ENCODE measurements around the gene ZBTB6.
A peak's percentile ranks its signal among the peaks of the same experiment; 100 is the strongest.

Gene ZBTB6, protein sequence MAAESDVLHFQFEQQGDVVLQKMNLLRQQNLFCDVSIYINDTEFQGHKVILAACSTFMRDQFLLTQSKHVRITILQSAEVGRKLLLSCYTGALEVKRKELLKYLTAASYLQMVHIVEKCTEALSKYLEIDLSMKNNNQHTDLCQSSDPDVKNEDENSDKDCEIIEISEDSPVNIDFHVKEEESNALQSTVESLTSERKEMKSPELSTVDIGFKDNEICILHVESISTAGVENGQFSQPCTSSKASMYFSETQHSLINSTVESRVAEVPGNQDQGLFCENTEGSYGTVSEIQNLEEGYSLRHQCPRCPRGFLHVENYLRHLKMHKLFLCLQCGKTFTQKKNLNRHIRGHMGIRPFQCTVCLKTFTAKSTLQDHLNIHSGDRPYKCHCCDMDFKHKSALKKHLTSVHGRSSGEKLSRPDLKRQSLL

DNA sequence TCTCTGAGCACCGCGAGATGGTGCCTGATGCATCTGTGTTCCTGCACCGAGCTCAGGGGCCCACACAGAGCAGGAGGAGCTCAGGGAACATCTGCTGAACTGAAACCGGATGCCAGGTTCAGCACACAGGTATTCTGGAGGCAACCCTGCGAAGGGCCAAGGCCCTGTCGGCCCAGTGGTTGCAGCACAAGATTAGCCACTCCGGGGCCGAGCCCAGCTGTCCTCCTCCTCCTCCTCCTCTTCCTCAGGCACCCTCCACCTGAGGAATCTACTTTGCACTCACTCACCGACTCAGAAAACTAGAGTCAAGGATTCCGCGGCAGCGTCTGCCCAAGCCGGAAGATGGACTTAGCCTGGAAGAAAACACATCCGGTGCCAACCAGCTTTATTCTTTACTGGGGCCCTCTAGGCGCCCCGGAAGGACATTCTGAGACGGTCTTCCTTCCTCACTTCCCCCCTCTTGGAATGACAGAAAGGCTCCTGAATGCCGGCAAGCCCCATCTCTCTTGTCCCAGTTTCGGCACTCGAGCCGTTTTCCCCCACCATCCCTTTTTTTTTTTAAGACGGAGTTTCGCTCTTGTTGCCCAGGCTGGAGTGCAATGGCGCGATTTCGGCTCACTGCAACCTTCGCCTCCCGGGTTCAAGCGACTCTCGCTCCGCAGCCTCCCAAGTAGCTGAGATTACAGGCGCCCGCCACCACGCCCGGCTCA lies at the start of gene ZBTB6:
Gene ZBTB6 (minus strand): TSS at position 360 of the 710 bp plus-strand sequence. CDS start 1,251 bp downstream, outside the sequence.
- peak; percentile 74 for DNase-seq (ENCODE audit: low read depth, low spot score)

DNA sequence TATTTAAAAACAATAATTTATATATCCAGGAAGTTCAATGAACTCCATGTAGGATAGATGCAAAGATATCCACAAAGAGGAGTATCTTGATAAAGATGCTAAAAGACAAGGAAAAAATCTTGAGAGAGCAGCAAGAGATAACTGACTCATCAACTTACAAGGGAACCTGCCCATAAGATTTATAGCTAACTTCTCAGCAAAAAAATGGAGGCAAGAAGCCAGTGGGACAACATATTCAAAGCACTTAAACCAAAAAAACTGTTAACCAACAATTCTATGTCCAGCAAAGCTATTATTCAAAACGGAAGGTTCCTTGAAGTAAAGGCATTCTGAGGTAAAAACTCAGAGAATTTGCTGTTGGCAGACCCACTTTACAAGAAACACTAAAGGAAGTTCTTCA lies 48.0 kb upstream of the ZBTB6 start:
- no peak for DNase-seq (ENCODE audit: low read depth, low spot score)

DNA sequence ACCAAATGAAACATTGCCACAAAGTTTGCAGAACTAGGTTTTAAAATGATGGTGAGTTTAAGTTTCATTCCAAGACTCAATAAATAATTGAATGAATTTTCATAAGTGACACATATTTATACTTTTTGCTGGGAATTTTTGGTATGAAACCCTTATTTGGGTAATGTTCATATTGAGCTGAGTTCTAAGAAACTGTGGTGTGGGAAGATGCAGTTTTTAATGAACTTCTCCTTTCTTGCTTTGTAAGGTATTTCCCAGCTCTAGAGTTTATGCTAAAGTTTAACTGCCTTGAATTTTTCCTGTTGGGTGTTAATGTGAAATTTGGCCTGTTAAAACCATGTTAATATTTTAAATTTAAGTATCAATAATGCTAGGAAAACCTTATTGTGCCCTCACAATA lies 42.8 kb upstream of the ZBTB6 start:
- no peak for DNase-seq (ENCODE audit: low read depth, low spot score)

DNA sequence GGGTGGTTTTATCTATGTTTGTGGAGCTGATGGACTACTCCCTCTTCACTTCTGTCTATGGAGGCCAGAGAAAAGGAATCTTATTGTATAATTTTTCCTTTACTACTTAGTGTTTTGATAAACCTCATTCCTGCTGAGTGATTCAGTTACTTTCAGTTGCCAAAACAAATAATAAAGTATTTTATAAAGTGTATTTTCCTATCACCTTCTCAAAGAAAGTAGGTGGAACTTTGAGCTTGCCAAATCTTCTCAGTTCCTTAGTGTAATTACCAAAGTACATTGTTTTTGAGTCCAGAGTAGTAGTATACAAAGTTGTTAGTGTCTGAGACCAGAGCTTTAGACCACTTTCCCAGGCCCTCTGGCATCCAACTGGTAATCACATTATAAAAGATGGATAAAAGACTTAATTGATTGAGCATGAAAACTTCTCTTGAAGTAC lies 41.1 kb upstream of the ZBTB6 start:
- no peak for DNase-seq (ENCODE audit: low read depth, low spot score)

DNA sequence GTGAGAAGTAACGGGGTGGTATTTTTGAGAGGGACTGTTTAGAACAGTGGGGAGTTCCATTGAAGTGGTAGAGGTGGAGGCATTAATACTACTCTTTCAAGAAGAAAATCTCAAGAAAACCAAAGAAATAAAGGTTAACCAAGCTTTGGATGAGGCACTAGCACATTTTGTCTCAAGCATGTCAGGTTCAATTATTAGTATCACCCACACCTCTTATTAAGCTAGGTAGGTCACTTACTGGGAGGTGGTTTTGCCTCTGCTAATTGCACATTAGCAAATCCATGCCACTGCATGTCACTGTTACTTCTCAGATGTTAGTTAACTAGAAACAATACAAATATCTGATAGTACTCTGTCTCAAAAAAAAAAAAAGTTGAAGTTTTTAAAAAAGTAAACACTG lies 37.9 kb upstream of the ZBTB6 start:
- no peak for DNase-seq (ENCODE audit: low read depth, low spot score)

DNA sequence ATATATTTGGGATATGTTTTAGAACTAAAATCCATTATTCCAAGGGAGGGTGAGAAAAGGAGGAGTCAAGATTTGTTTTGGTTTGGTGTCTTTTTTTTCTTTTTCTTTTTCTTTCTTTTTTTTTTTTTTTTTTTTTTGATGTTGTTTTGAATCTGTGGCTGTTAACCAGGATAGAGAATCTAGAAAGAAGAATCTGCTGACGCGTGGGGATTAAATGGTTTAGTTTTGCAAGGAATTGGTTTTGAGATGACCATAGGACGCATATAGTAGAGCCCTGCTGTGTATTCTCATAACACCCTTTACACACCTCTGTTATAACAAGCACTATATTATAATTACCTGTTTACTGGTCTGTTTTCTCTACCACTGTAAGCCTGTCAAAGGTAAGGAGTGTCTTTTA lies 37.1 kb upstream of the ZBTB6 start:
- no peak for DNase-seq (ENCODE audit: low read depth, low spot score)

DNA sequence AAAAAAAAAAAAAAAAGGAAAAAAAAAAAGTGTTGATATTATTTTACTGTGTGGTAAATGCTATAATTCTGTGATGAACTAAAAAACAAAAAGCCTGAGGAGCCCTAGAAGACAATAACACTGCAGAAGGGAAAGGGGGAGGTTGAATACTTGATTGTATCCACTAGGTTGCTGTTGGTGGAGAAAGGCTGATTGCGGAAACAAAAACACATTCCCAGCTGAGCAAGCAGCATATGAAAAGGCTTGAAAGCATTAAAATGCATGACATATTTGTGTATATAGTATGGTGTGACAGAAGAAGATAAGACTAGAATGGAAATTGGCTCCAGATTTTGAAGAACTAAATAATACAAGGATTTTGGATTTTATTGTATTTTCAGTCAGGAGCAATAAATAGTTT lies 36.6 kb upstream of the ZBTB6 start:
- DNase-seq (ENCODE audit: low read depth, low spot score) = no peak

DNA sequence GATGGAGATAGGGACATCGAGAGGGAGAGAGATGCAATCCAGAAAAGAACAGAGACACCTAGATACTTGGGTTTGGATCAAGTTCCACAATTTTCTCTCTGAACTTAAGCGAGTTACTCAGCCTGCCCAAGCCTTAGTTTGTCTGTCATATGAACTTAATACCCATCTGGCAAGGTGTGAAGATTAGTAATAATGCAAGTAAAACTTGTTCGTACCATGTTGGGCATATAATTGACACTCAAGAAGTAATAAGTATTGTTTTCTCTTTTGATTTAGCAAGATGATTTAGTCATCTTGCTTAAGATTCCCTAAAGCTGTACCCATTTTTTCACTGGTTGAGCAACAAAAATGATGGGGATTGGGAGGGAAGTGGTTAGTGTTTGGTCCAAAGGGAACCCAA lies 35.2 kb upstream of the ZBTB6 start:
- DNase-seq (ENCODE audit: low read depth, low spot score) = no peak

DNA sequence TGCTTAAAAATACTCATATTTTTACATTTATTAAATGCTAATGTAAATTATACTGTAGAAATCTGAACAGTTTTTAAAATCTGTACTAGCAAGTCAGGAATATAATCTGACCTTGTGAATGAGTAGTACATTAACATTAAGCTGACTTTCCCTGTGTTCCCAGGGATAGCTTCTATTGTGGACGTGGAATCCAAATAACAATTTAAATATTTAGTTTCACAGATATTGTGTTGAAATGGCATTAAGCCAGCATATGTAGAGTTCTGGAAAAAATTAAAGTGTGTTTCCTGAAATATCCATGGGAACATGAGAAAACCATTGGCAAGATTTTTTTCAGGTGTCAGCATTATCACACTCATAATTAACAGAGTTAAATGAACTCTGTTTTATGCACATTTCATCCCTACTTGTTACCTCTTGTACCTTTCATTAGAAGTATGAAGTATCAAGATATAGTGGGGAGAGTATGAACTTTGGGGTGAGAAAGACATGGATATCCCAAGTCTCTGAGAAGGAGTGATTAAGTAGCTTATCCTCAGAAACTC lies 33.4 kb upstream of the ZBTB6 start:
- no peak for DNase-seq (ENCODE audit: low read depth, low spot score)

DNA sequence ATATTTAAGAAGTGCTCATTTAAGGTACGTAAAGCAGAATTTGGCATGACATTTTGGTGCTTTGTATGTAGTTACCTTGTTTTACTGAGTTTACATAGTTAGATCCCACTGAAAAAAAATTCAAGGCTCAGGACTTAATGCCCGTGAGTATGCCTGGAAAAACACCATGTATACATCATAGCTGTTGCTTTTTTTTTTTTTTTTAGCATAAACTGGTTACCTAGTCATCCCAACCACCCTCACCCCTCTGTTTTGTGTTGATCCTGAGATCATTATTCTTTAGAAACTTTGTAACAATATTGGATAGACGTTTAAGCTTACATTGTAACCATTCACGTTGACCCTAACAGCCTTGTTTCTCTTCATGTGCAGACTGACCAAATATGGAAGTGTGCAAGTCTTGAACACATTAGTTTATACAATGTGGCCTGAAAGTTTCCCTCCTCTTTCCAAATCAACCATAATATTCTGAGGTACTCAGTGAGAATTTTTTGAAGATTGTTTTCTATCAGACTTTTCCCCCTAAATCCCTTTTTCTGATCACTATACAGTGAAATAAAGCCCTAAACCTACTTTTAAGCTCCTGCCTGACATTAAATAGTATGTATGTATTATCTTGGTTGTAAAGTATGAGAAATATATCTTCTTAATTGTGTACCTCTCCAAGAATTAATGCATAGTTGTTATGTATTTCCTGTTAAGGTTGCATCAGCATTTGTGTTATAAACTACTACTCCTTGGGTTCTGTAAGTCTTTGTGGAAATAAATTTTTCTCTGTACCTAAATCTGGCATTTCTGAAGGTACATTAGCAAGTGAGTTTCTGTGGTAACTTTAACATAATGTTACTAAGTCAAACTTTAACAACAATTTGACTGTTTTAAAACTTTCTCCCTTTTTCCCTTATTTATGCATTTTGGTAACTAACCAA lies 32.1 kb upstream of the ZBTB6 start:
- no peak for DNase-seq (ENCODE audit: low read depth, low spot score)

DNA sequence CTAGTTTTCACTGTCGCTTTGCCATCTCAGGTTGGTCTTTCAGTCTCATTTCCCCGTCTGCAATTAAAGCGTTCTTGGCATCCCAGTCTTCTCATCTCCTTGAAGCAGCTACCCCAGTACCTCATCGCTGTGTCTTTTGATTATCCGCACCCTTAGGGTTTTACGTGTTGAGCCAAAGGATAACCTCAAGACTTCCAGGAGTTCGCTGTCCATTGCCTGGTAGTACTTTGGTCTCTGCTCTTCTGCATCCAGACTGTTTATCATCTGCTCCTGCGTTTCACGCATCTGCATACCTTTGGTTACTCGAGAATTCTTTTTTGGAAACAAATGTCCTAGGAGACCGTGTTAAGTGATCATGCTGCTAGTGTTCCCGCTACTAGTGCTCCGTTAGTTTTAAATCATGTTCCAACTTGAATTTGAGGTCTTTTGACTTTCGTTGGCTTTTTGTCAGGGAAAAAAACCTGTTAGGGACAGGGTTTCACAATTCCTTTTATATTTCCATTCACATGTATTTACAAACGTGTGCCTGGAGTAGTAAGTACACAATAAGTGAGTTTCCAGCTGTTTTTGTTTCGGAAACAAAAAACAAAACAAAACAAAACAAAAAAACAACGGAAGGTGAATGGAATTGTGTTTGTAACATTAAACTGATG lies 28.6 kb upstream of the ZBTB6 start:
- DNase-seq (ENCODE audit: low read depth, low spot score) = no peak

DNA sequence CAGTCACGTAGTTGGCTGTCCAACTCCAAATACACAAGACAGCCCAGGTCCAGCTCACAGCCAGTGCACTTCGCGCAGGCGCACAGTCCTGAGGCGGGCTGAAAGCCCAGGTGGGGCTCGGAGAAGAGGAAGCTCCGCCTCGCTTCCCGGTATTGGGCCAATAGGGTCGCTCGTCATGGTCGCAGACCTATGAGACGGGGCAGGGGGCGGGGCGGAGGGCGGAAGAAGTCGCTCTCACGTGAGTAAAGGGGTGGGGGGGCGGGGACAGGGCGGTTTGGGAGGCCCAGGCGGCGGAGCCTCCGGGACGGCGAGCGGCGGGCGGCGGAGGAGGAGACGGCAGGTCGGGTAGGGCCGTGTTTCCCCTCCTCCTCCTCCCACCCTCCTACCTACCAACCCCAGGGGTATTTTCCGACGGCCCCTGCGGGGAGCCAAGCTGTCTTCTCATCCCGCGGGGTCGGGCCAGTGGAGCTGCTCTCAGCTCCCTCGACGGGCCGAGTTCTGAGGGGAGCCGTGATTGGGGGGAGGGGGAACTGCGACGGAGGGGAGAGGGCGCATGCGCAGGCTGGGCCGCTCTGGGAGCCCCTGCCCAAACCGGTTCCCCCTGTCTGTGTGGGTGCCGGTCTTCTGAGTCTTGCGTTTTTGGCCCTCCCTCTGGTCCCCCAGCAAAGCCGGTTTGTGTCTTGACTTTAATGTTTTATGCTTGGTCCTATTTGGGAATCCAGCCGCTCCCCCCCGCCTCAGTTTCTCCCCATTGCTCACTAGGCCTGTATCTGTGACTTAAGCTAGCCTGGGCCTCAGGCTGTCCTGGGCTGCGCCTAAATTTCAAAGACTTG lies 27.8 kb upstream of the ZBTB6 start, which contains the start of gene RABGAP1:
Gene RABGAP1 (plus strand): TSS at position 272 of the 833 bp plus-strand sequence. CDS start 16,040 bp downstream, outside the sequence.
- peak; percentile 86 for DNase-seq (ENCODE audit: low read depth, low spot score)

DNA sequence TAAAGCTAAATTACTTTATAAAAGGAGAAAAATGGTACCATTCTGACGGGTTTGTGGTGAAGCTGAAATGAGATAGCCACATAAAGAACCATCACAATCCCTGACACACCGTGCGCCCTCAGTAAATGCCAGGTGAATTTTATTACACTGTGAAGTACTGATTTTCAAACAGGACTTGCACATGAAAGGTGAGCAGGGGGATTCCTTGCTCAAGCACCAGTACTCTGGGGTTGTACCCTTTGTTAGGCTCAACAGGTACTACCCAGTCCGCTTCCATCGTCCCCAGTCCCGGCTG lies 27.3 kb upstream of the ZBTB6 start:
- no peak for DNase-seq (ENCODE audit: low read depth, low spot score)

DNA sequence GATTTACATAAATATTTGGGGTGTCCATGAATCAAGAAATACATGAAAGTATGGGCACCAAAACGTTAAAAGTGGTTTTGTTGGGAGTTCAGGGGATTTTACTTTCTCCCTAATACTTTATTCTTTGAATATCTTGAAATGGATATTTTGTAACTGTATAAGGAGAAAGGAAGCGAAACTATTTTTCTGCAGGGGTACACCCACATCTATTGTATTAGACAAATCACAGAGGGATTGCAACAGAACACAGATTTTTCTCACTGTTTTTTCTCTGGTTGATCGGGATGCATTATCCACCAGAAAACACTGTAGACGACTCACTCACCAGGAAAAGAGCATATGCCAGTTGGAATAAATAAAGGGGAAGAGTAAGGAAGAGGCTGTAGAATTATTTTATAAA lies 26.5 kb upstream of the ZBTB6 start:
- no peak for DNase-seq (ENCODE audit: low read depth, low spot score)

DNA sequence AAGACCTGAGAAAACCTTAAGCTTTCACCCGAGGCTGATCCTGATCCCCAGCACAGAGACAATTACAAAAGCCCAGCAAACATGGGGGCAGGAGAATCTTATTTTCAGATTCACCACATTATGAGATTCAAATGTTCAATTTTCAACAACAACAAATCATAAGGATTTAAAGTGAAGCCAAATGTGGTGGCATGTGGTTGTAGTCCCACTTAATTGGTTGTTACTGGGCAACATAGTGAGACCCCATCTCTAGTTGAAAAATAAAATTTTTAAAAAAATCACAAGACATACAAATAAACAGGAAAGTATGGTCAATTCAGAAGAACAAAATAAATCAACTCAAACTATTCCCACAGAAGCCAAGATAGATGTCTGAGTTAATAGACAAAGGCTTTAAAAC lies 23.8 kb upstream of the ZBTB6 start:
- DNase-seq (ENCODE audit: low read depth, low spot score) = no peak

DNA sequence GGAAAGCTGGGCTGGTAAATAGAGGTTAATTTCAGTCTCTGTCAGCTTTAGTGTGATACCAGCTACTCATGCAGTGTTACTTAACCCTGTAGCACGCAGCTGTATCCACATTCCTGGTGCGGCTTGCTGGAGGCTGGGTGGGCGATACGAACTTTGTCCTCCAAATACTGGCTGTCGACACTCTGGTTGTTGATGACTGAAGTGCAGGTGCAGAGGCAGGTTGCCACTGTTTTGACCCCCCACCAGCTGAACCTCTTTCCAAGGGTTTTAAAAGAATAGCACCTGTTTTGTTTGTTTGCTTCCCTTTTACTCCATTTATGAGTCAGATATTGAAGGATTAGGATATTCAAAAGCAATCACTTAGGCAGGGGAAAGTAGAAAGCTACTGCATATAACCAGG lies 23.3 kb upstream of the ZBTB6 start:
- no peak for DNase-seq (ENCODE audit: low read depth, low spot score)

DNA sequence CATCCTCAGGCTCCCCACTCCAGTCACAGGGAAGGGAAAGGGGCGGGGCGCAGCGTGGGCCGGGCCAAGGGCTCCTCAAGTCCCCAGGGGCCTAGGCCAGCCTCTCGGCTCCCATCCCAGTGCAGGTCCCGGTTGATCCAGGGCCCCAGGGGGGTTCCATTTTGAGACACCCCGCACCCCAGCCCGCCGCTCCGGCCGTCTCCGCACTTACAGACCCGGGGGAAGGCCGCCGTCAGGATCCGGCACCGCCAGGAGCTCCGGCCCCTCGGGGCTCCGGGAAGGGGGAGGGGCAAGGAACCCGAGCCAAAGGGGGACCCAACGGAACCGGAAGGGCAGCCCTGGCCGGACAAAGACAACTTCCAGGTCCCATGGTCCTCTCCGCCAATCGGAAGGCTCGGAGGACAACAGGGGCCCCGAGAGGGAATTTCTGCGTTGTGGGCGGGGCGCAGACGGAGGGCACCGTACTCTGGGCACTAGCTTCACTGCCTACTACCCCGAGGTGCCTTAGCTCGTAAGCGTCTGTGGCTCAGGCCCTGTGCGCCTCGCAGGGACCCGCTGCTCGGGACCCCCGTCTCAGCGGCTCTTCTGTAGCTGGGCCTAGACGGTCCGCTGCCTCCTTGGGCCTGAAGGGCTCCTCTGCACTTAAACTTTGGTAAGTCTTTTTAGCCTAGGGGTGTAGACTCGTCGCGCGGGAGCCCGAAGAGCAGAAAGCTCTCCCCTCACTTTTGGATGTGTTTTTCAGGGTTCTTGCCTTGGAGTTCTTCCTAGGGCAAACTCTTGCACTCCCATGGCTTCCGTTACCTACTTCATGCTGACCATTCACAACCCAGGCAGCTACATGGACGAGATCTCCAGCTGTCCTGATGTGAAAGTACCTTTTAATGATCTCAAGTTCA lies 18.4 kb upstream of the ZBTB6 start, which contains the start of gene ZBTB26:
Gene ZBTB26 (minus strand): TSS at position 287 of the 896 bp plus-strand sequence. CDS start 11,578 bp downstream, outside the sequence.
- peak; percentile 89 for DNase-seq (ENCODE audit: low read depth, low spot score)

DNA sequence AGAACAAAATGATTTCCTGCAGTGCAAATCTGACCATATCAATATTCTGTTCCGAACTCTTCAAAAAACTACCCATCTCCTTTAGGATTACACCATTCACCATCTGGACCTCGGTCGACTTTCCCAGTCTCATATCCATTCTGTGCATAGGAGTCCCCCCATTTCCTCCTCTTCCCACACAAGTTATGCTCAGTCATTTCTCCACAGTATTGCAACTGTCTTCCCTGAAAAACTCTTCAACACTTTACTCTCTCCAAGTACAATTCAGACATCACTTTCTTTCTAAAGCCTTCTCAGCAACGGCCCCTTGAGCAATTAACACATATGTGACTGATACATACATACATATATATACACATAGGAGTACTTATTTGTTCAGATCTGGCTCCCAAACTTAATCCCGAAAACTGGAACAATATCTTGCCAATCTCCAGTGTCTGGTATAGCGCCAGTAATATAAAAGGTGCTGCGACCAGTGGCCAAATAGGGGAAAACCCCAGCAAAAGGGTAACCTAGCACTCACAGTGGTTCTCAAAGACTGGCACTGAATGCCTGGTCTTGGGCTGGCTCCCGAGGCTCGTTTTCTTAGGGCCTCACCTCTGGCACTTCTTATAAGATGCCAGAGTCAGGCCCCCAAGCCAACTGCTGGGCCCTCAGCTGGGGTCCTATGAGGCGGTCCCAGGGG lies 17.6 kb upstream of the ZBTB6 start:
- no peak for DNase-seq (ENCODE audit: low read depth, low spot score)

Measured in iPS DF 19.7 (cell line).